Gastrocnemius medialis (tissue), 4 donors: ENCODE data around the gene TSHZ3. TPM values are rescaled to one million over a fixed set of nuclear protein-coding genes. Genes with fewer than 3 reads are reported as not detected.

ENCODE experiments used
- ATAC-seq, 2 donors: fragments of 150-250 bp; one replicate each; pipeline ENCODE4 v1.9.1; 2016
- DNase-seq, 2 donors: peaks; one replicate each; pipeline ENCODE4 v3.0.0-alpha.2; 2019
- H3K27ac ChIP-seq, 4 donors: fragments of 200-600 bp; sonication (generic); 1 replicate in 1 of 4; 2 replicates in 3 of 4; pipeline ENCODE4 v1.5.1; 2016 to 2018; ENCODE audit warnings: mild to moderate bottlenecking in 2 of 4, moderate library complexity in 1 of 4
- H3K27me3 ChIP-seq, 3 donors: fragments of 200-600 bp; sonication (generic) in 2 of 3; 1 replicate in 1 of 3; 2 replicates in 2 of 3; pipeline versions ENCODE4 v1.5.1 to v1.6.0; 2016 to 2019; ENCODE audit warnings: mild to moderate bottlenecking in 1 of 3, moderate library complexity in 1 of 3
- H3K36me3 ChIP-seq, 2 donors: fragments of 200-600 bp; sonication (generic) in 1 of 2; one replicate each; pipeline ENCODE4 v1.5.1; 2017 to 2018
- H3K4me1 ChIP-seq, 2 donors: fragments of 200-600 bp; sonication (generic) in 1 of 2; one replicate each; pipeline ENCODE4 v1.5.1; 2016 to 2017; ENCODE audit warnings: mild to moderate bottlenecking in 2 of 2
- H3K4me3 ChIP-seq, 4 donors: fragments of 200-600 bp; sonication (generic) in 3 of 4; 1 replicate in 1 of 4; 2 replicates in 3 of 4; pipeline ENCODE4 v1.5.1; 2016 to 2019; ENCODE audit warnings: mild to moderate bottlenecking in 2 of 4
- H3K9me3 ChIP-seq, 3 donors: fragments of 200-600 bp; sonication (generic) in 2 of 3; 1 replicate in 1 of 3; 2 replicates in 2 of 3; pipeline ENCODE4 v1.5.1; 2016 to 2019
- POLR2A ChIP-seq, 2 donors: fragments of 450-650 bp; IDR thresholded peaks; one replicate each; pipeline ENCODE4 v1.6.1; 2017; ENCODE audit warnings: antibody characterized with exemption in 2 of 2, mild to moderate bottlenecking in 2 of 2, moderate library complexity in 2 of 2
- in situ Hi-C, 4 donors: fragments of 200-750 bp; cut with MboI; loops; one replicate each; pipeline versions ENCODE4 v1.15.0 to v1.8.0; 2017; ENCODE audit warnings: low sequenced_read_pairs in 4 of 4
- intact Hi-C: fragments of 100-400 bp; cut with DNase I; formaldehyde crosslinking; loops from one replicate; pipeline ENCODE4 v1.15.1; 2023; ENCODE audit warnings: low total_unique reads
- total RNA-seq, 4 donors: library from RNA; depleted of rRNA; stranded (reverse); fragments of >200 nt; gene quantifications; one replicate each; pipeline versions ENCODE4 v1.1.0 to v1.2.3, GENCODE V29; 2016
- TF ChIP-seq, protein P1 (sequence below), 5 experiments: fragments of 450-650 bp in 3 of 5; fragments of 200-600 bp in 2 of 5; sonication (generic) in 2 of 5; IDR thresholded peaks in 4 of 5; conservative IDR thresholded peaks in 1 of 5; 1 replicate in 4 of 5; 2 replicates in 1 of 5; pipeline ENCODE4 v1.5.1; 2016 to 2019; ENCODE audit warnings: antibody characterized with exemption in 5 of 5, mild to moderate bottlenecking in 3 of 5, moderate library complexity in 3 of 5

Gene TSHZ3
- total RNA-seq, 4 donors from 2014 or later: 1.6 to 2.3 (median 1.9) TPM

DNA sequence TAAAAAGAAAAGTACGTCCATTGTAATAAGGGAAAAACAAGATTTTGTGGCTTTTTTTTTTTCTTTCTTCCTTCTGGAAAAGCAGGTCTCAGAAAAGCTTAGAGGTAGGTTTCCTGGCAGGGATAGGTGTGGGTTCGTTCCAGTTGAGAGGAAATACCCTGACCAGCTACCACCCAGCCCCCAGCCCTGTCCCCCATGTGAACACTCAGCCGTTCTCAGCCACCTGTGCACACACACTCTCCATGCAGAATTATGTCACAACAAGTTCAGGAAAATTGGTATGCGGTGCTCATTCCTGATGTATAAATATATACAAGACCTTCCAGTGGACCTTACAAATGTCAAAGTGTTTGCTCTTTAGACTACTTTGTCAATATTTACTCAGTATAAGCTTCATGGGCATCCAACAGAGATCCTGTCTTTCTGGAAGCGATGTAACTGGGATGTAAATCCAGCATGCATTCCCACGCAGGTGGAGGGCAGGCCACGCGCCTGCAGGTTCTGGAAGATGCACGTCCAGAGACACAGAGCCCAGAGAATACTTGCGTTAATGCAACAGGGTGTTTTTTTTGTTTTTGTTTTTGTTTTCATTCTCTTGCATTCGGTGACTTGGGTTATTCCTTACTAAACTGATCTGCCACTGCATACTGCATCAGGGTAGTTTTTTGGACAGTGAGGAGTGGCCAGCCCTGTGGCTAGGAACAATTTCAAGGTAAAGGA lies 68.8 kb downstream of the TSHZ3 start:
- Histone ChIP-seq H3K36me3 (no peaks in the 10 kb centered on the region), H3K9me3 (no peaks in the 10 kb centered on the region), H3K4me1 (no peaks in the 10 kb centered on the region), H3K4me3 (no peak overlapping the region), H3K27ac (no peak overlapping the region), H3K27me3 (no peaks in the 10 kb centered on the region)
- TF ChIP-seq, protein P1, sequence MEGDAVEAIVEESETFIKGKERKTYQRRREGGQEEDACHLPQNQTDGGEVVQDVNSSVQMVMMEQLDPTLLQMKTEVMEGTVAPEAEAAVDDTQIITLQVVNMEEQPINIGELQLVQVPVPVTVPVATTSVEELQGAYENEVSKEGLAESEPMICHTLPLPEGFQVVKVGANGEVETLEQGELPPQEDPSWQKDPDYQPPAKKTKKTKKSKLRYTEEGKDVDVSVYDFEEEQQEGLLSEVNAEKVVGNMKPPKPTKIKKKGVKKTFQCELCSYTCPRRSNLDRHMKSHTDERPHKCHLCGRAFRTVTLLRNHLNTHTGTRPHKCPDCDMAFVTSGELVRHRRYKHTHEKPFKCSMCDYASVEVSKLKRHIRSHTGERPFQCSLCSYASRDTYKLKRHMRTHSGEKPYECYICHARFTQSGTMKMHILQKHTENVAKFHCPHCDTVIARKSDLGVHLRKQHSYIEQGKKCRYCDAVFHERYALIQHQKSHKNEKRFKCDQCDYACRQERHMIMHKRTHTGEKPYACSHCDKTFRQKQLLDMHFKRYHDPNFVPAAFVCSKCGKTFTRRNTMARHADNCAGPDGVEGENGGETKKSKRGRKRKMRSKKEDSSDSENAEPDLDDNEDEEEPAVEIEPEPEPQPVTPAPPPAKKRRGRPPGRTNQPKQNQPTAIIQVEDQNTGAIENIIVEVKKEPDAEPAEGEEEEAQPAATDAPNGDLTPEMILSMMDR (IDR thresholded peaks at IDR 0.05 in 4 of 5, conservative IDR thresholded peaks at IDR 0.05 in 1 of 5): no peak
- TF ChIP-seq POLR2A (IDR thresholded peaks at IDR 0.05): no peak
- ATAC-seq: no peak
- intact Hi-C loops (no loop called here), in situ Hi-C loops (no loop called here)
- no peak for DNase-seq

DNA sequence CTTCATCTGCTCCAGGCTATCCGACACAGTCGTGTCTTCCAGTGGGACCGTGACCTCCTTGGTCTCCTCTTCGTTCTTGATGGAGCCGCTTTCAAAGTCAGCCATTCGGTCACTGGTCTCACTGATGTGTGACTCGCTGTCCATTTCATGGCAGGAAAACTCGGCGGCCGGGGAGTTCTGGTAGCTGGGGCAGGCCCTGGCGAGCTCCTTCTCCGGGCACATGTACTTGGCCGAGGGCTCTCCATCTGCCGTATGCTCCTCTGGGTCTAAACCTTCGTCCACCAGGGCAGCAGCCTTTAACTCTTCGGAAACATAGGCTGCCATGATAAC lies 69.8 kb downstream of the TSHZ3 start:
- Histone ChIP-seq H3K27ac (no peak overlapping the region), H3K9me3 (no peaks in the 10 kb centered on the region), H3K27me3 (no peaks in the 10 kb centered on the region), H3K4me3 (no peak overlapping the region), H3K4me1 (no peaks in the 10 kb centered on the region), H3K36me3 (no peaks in the 10 kb centered on the region)
- intact Hi-C loops: no loop called here
- TF ChIP-seq POLR2A (IDR thresholded peaks at IDR 0.05): no peak
- TF ChIP-seq, protein P1 (IDR thresholded peaks at IDR 0.05 in 4 of 5, conservative IDR thresholded peaks at IDR 0.05 in 1 of 5): no peak
- DNase-seq (no peak), ATAC-seq (no peak)
- in situ Hi-C loops: no loop called here

DNA sequence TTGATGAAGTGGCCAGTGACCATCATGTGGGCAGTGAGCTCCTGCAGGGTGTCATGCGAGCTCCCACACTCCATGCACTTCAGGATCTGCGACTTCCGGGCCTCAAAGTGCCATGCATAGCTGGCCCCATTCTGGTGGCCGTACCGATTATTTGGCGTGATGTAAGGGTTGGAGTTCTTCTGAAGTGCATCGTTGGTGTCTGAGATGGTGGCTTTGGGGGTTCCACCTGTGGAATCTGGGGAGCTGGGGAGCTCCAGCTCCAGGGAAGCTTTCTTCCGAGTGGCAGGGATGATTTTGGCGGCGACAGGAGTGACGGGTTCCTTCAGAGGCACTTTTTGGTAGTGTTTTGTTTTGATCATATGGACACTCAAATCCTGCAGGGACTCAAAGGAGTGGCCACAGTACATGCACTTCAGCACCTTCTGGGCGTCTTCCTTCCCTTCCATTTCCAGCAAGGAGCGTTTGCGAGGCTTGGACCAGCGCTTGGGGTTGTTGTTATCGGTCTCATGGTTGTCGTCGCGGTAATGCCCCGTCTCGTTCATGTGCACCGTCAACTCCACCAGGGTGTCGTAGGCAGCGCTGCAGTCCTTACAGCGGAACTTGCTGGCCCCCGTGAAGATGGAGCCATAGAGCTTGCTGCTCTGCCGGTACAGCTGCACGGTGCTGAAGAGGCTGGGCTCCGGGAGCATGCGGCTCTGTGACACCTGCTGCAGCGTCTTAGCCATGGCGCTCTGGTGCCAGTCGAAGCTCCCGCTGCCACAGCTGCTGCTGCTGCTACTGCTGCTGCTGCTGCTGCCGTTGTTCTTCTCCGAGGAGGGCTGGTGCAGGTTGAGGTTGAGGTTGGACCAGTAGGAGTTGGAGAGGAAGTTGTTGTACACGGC lies 70.4 kb downstream of the TSHZ3 start:
- Histone ChIP-seq H3K27ac (no peak overlapping the region), H3K9me3 (no peaks in the 10 kb centered on the region), H3K4me1 (no peaks in the 10 kb centered on the region), H3K36me3 (no peaks in the 10 kb centered on the region), H3K27me3 (no peaks in the 10 kb centered on the region), H3K4me3 (no peak overlapping the region)
- intact Hi-C loops (no loop called here), in situ Hi-C loops (no loop called here)
- no peak for DNase-seq
- no peak for TF ChIP-seq POLR2A (IDR thresholded peaks at IDR 0.05)
- TF ChIP-seq, protein P1 (IDR thresholded peaks at IDR 0.05 in 4 of 5, conservative IDR thresholded peaks at IDR 0.05 in 1 of 5): no peak
- ATAC-seq: no peak

DNA sequence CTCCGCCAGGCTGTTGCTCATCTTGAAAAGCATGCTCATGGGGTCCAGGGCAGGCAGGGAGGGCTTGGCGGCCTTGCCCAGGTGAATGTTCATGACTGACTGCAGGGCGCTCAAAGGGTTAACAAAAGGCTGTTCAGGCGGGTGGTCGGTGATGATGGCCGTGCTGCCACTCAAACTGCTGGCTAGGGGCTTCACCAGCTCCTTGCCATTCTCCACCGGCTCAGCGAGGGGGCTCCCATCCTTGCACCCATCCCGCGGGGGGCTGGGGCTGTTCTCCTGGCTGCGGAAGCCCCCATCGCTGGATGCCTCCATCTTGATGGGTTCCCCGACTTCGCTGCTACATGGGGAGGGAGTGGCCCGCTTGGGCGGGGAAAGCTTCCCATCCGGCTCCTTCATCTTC lies 71.7 kb downstream of the TSHZ3 start:
- in situ Hi-C loops (no loop called here), intact Hi-C loops (no loop called here)
- no peak for ATAC-seq
- no peak for DNase-seq
- no peak overlapping the region for H3K27ac ChIP-seq
- H3K36me3 ChIP-seq: no peaks in the 10 kb centered on the region
- H3K4me3 ChIP-seq: no peak overlapping the region
- no peaks in the 10 kb centered on the region for H3K9me3 ChIP-seq
- H3K27me3 ChIP-seq: no peaks in the 10 kb centered on the region
- no peak for TF ChIP-seq POLR2A (IDR thresholded peaks at IDR 0.05)
- H3K4me1 ChIP-seq: no peaks in the 10 kb centered on the region

DNA sequence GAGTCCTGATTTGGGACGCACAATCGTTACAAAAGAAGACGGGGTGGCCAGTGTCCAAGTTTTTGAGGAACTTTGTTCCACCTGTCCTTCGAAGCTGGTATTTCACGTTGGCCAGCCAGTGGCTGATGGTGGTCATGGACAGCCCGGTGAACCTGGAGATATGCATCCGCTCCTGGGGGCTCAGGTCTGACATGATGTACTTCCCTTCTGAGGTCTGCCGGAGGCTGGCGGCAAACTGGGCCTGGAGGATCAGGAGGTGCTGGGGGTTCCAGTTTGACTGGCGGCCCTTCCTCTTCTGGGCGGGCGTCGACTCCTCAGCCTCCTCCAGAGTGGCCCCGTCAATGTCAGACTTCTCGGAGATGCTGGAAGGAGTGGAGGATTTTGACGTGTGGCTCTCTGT lies 72.4 kb downstream of the TSHZ3 start:
- Histone ChIP-seq H3K36me3 (no peaks in the 10 kb centered on the region), H3K4me3 (no peak overlapping the region), H3K27me3 (no peaks in the 10 kb centered on the region), H3K27ac (no peak overlapping the region), H3K9me3 (no peaks in the 10 kb centered on the region), H3K4me1 (no peaks in the 10 kb centered on the region)
- DNase-seq (no peak), ATAC-seq (no peak)
- no peak for TF ChIP-seq POLR2A (IDR thresholded peaks at IDR 0.05)
- TF ChIP-seq, protein P1 (IDR thresholded peaks at IDR 0.05 in 4 of 5, conservative IDR thresholded peaks at IDR 0.05 in 1 of 5): no peak
- in situ Hi-C loops: no loop called here
- intact Hi-C loops: no loop called here
